Stimulated activated naive CD4-positive, alpha-beta T cell (primary cell): ENCODE data around the gene THEM4.
A peak's percentile ranks its signal among the peaks of the same experiment; 100 is the strongest.
"Not testable (repeated sequence)": the region's sequence is repeated elsewhere in the genome, so short reads cannot be mapped to it uniquely, and the experiment has no call there.

Experiments
- DNase-seq, 6 experiments: peaks; one replicate each; lab custom pipeline; 2025; lab: John Stamatoyannopoulos, UW

The THEM4 gene

DNA sequence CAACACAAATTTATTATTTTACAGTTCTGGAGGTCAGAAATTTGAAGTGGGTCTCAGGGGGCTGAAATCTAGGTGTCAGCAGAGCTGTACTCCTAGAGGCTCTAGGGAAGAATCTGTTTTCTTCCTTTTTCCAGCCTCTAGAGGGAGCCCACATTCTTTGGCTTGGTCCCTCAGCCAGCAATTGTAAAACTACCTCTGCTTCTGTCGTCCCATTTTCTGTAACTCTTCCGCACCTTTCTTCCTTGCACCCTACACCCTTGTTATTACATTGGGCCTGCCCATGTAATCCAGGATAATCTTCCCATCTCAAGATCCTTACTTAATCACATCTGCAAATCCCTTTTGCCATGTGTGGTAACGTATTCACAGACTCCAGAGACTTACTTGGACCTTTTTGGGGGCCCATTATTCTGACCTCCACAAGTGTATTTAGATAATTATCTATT lies 24.8 kb upstream of the THEM4 start:
- DNase-seq: peak in 5 of 6 experiments; percentile 6 to 65 (median 16)

DNA sequence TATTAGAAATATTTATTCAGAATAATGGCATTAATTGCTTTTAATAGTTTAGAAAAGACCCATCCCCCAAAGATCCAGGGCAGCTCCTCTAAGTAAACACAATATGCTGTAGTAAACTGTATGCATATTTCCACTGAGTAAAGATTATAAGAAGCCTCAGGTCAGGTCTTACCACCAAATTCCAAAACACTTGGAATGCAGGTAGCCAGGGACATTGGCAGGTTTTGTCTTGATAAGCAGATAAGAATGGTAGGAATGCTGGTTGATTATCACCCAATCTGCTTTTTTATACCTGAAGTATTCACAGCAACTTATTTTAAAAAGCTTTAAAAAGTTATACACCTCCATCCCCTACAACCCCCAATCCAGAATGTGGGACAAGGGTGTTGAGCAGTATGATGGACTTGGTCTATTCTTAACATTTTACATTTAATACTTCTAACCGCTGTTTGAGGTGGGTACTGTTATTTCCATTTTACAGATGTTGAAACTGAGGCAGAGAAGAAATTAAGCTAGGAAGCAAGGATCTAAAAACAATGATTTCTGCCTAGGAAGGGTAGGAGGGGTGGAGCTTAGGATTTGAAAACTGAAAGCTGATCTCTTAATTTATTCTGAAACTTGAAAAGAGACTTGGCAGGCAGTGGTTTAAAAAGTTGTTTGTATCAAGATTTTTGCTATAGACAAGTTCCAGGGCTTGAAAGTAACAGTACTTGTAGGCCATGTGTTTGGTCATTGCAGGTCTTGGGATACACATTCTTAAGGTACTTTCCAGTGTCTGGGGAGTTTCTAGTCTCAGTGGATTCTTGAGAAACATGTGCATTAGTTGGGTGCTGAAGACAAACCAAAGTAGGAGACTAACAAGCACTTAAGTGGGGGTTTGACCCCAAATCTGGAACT lies 15.6 kb upstream of the THEM4 start:
- peak in 1 of 6 experiments; percentile 7 for DNase-seq

DNA sequence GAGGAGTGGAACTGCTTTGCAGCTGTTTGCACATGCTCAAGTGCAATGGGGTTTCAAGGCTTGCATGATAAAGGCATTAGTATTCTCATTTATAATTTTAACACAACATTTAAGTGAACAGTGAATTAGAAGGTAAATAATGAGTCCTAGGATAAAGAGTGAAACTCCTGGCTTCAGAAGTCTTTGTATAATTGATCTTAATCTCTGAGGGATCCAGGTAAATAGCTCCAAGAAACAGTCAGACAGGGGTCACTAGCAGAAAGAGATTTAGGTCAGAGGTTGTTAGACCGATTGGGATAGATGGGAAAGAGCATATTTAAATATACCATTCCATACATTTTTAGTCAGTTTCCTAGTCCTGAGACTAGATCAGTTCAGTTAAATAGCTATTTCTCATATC lies 14.1 kb upstream of the THEM4 start:
- no peak for DNase-seq

DNA sequence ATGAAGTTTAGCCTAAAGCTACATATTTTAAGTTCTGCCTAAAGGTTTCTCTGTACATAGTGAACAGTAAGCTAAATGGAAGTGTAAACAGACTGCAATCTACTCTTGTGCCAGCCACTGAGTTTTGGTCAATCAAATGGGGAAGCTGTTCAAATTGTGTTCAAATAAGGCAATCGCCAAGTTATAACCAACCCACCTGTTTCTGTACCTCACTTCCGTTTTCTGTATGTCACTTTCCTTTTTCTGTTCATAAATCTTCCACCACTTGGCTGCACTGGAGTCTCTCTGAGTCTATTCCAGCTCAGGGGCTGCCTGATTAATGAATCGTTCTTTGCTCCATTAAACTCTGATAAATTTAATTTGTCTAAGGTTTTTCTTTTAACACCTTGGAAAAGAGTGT lies 10.8 kb upstream of the THEM4 start:
- no peak for DNase-seq

DNA sequence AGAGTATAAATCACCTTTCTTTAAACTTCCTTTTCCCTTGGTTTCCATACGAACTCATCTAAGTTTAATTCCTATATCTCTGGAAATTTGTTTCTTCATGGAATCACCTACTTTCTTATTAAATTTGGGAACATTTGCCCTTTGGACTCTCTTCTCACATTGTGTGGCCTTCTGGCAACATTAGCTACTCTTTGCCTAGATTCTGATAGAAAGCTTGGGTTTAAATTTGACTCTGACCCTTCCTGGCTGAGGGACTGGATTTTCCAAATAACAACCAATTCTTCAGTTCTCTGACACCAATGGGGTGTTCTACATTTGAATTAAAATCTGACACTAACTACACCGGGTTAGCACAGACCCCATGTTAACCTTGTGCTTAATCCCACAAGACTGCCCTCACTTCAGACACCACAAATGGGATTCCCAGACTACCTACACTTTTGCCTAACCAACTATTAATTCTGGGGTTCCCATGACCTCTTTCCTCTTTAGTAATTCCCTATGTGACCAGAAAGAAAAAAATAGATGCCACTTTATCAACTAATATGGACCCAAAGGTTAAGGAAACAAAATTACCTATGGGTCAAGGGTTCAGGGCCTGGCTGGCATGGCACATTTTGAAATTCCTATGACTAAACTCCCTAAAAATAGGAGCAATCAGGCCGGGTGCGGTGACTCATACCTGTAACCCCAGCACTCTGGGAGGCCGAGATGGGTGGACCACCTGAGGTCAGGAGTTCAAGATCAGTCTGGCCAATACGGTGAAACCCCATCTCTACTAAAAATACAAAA lies 9.7 kb upstream of the THEM4 start:
- DNase-seq: no peak

DNA sequence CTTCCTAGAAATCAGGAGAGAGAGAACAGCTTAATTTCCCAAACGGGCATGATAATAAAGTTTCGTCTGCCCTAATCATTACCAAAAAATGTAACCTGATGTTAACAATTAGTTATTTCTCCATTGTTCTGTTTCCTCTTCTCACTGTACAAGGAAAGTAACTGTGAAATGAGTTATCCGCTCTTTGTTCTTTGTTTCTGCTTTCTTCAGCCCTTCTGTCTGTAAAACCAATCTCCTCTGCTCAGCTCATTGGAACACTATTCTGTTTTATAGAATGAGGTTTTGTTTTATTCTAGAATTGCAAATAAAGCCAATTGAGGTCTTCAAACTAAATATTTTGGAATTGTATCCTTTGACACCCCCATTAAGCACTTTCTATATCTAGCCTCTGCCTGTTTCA lies 8.8 kb upstream of the THEM4 start:
- DNase-seq: no peak

DNA sequence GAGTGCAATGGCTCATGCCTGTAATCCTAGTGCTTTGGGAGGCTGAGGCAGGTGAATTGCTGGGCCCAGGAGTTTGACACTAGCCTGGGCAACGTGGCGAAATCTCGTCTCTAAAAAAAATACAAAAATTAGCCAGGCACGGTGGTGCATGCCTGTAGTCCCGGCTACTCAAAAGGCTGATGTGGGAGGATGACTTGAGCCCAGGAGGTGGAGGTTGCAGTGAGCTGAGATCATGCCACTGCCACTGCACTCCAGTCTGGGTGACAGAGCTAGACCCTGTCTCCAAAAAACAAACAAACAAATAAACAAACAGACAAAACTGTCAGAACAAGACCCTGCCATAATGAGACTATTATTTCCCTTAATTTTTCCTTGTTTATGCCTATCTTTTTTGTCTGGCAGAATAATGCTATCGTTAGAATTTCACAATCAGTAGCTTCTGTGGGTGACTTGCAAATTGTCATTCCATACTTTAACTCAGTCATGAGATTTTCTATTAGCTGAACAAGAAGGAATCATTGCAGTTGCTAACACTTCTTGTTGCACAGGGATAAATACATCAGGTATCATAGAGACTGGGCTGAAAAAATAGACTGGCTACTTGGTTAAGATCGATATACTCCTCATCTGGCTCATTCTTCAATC lies 7.5 kb upstream of the THEM4 start:
- no peak for DNase-seq

DNA sequence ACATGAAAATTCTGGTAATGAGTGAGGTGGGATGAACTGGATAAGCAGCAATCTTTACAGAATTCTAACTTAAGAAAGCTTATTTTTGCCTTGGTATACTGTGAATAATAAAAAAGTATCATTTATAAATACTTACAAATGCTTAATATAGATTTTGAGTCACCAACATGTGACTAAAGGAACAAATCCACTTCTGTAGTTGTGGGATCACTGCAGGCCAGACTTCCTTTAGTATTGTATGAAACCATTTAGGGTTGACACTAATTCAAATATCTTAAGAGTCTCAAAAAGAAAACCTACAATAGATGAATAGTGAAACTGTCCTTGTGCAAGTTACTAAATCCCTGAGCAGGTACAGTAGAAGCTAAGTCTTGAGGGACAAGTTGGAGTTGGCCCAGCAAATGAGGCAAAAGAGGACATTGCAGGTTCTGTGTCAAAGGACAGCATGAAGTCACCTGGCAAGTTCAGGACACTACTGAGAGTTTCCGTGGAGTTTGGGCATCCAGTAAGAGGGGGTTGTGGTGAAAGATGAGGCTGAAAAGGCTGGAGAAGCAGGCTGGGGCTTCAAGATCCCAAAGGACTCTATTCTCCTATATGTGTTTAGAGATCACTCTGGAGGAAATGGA lies 5.9 kb upstream of the THEM4 start:
- DNase-seq: no peak

DNA sequence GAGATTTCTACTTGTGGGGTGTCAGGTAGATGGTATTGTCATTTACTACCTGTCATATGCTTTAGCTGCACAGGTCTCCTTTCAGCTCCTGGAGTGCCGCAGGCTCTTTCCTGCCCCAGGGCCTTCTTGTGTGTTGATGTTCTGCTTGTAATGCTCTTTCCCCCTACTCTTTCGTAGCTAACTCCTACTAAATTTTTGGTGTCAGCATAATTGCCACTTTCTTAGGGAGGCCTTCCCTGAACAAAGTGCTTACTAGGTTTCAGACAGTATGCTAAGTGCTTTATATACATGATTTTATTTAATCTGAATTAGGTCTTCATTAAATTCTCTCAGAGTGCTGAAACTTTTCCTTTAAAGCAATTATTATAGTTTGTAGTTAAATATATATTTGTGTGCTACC lies 4.8 kb upstream of the THEM4 start:
- DNase-seq: no peak

DNA sequence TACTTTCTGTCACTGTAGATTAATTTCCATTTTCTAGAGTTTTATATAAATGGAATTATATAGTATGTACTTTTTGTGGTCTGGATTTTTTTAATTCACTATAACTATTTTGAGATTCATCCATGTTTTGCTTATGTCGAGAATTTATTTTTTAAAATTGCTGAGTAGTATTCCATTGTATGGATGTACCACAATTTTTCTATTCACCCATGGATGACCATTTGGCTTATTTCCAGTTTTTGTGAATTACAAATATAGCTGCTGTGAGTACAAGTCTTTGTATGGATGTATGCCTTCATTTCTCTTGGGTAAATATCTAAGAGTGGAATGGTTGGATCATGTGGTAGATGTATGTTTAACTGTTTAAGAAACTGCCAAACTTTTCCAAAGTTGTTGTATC lies 3.7 kb upstream of the THEM4 start:
- DNase-seq: no peak

DNA sequence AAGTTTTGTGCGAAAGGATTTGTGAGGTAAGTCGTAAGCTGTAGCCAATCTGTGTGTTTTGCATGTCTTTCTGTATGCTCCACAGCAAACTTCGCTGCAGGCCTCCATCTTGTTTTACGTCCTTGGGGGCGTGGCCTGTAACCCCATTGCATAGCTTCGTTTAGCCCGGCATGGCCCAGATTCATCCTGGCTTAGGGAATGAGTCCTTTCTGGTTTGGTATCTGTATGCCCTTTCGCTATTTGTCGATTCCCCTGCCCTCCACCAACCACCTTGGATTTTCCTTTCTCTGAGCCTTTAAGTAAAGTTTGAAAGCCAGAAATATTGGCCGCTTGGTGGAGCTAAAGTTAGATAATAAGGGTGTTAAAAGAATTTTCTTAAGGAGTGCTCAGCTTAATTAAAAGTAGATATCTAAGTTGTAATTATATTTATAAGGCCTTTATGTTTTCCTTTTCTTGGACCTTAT lies 1.1 kb downstream of the THEM4 start:
- no peak for DNase-seq

DNA sequence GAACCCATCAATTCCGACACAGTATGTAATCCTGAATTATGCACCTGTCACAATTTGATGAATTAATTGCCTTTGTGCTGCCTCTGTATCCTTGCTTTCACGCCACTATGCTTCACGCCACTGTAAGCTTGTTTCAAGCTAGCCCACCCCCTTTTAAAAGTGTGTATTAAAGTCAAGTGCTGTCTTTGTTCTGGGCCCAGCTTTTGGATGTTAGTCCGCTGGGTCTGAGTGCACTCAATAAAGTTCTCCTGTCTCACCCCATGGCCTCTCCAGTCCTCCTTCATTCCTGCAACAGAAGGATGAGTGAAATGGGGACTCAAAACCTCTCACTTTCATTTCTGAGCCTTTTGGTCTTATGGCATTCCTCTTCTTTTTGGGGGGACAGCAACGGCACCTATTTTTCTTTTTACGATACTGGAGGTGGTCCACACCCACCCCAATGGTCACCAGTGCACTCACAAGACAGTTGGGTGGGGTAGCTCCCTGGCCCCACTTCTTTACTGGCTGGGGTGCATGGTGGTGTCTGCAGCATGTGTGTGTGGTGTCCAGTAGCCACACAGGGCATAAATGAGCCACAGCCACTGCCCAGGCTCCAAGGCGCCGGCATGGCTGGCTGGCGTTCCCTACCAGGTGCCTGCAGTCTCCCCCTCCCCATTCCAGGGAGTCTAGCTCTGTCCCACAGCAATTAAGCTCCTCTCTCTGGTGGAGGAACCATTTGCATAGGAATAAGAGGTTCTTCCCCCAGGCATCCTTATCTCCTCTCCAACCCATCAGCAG lies 1.8 kb downstream of the THEM4 start:
- no peak for DNase-seq

DNA sequence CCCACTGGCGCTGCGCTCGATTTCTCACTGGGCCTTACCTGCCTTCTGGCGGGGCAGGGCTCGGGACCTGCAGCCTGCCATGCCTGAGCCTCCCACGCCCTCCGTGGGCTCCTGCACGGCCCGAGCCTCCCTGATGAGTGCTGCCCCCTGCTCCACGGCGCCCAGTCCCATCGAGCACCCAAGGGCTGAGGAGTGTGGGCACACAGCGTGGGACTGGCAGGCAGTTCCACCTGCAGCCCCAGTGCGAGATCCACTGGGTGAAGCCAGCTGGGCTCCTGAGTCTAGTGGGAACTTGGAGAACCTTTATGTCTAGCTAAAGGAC lies 3.0 kb downstream of the THEM4 start:
- not testable (repeated sequence) for DNase-seq

DNA sequence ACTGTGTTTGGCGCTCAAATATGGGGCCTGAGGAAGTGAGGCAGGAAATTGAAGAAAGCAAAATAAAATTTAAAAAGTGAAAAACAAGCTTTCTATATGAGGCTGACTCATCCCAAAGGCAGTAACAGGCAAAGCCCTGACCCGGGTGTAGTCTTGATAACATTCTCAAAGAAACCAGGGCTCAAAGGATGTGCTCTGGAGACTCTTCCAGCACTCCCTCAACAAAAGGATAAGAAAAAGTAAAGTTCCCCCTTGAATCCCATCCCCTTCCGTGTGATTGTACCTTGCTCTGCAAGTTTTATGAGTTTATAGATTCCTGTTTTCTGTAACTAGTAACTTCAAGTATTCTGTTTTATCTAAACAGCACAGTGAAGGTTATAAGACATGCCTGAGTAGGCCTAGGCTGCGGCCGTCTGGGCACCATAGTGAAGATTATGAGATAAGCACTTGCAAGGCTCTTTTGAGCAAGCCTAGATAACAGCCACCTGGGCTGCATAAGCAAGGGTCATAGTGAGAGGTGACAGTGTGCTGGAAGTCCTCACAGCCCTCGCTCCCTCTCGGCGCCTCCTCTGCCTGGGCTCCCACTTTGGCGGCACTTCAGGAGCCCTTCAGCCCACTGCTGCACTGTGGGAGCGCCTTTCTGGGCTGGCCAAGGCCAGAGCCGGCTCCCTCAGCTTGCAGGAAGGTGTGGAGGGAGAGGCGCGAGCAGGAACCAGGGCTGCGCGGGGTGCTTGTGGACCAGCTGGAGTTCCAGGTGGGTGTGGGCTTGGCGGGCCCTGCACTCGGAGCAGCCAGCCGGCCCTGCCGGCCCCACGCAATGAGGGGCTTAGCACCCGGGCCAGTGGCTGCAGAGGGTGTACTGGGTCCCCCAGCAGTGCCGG lies 3.6 kb downstream of the THEM4 start:
- peak in 1 of 6 experiments; percentile 9 for DNase-seq

DNA sequence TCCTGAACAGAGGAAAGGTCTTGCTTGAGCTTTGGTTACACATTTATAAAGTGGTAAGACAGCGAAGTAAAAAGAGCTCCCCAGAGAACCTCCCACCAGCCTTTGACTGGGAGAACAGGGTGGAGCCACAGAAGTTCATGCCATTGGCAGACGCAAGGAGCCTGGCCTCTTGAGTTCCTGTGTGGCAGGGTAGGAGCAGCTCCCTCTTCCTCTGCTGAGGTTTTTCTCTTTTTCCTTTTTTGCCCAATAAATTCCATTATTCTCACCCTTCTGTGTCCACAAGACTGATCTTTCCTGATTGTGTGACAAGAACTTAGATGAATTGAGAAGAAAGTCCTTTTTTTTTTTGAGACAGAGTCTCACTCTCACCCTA lies 4.3 kb downstream of the THEM4 start:
- DNase-seq: peak; percentile 23 to 78 (median 50)

DNA sequence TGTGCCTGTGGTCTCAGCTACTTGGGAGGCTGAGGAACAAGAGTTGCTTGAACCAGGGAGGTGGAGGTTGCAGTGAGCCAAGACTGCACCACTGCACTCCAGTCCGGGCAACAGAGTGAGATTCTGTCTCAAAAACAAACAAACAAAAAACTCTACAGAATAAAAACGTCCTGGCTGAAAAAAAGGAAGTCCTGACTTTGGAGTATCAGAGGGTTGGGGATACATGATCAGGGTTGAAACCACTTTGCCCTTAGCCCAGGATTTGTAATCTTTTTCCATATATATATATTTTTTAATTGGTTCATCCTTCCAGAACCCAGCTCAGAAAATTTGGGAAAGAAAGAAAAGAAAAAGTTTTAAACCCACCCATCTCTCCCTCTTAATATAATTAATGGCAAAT lies 6.5 kb downstream of the THEM4 start:
- DNase-seq: no peak

DNA sequence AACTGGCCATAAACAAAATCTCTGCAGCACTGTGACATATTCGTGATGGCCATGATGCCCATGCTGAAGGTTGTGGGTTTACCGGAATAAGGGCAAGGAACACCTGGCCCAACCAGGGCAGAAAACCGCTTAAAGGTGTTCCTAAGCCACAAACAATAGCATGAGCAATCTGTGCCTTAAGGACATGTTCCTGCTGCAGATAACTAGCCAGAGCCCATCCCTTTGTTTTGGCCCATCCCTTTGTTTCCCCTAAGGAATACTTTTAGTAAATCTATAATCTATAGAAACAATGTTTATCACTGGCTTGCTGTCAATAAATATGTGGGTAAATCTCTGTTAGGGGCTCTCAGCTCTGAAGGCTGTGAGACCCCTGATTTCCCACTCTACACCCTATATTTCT lies 8.5 kb downstream of the THEM4 start:
- DNase-seq: not testable (repeated sequence)

DNA sequence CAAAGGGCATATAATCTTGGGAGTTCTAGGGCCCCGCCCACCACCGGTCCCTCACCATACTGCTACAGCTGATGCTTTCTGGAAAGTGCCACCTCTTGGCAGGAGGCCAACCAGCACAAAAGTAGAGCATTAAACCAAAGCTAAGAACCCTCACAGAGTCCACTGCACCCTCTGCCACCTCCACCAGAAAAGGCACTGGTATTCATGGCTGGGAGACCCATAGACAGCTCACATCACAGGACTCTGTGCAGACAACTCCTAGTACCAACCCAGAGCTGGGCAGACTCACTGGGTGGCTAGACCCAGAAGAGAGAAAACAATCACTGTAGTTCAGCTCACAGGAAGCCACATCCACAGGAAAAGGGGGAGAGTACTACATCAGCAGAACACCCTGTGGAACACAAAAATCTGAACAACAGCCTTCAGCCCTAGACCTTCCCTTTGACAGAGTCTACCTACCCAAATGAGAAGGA lies 10.8 kb downstream of the THEM4 start:
- DNase-seq: peak; percentile 47 to 85 (median 71)

DNA sequence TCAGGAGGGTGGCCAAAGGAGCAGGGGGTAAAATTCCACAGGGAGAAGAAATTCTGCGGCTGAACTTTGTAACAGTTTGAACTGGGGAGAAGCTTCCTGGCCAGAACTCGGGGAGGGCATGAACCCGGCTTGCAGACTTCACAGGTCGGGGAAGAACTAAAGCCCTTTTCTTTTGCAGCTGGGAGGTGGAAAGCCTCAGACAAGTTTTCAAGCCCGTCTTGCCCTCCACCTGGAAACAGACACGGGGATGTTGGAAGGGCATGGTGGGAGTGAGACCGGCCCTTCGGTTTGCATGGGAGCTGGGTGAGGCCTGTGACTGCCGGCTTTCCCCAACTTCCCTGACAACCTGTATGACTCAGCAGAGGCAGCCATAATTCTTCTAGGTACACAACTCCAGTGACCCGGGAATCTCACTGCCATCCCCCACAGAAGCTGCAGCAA lies 11.3 kb downstream of the THEM4 start:
- peak in 2 of 6 experiments; percentile 42 to 49 for DNase-seq
